GM19035 (cell line): ENCODE measurements around the gene CHTF8.
"Not testable (repeated sequence)": the region's sequence is repeated elsewhere in the genome, so short reads cannot be mapped to it uniquely, and the experiment has no call there.

Experiments used
- ATAC-seq: cut with Tn5 transposase; IDR thresholded peaks from one replicate; pipeline ENCODE4 v1.9.1; 2021; ENCODE audit not compliant: unreplicated experiment

Gene CHTF8

GRCh38 chr16:69139464-69139863 is 7.1 kb upstream of the CHTF8 start:
- ATAC-seq = not testable (repeated sequence)

- no peak for ATAC-seq
These were observed 6.2 kb upstream of the CHTF8 start for GRCh38 chr16:69138608-69139007.

- no peak for ATAC-seq
These were observed 1.1 kb upstream of the CHTF8 start for GRCh38 chr16:69133373-69133954.

- peak; percentile 55 for ATAC-seq
These were observed 457 bp downstream of the CHTF8 start for GRCh38 chr16:69131839-69132423.

GRCh38 chr16:69131167-69131838 is 1.1 kb downstream of the CHTF8 start:
- ATAC-seq = no peak

- no peak for ATAC-seq
These were observed 1.9 kb downstream of the CHTF8 start for GRCh38 chr16:69130461-69130860.

- ATAC-seq = no peak
These were observed 4.3 kb downstream of the CHTF8 start for GRCh38 chr16:69127966-69128510.

- not testable (repeated sequence) for ATAC-seq
These were observed 5.6 kb downstream of the CHTF8 start for GRCh38 chr16:69126801-69127200.

- ATAC-seq = no peak
These were observed 6.2 kb downstream of the CHTF8 start for GRCh38 chr16:69126221-69126620.

- not testable (repeated sequence) for ATAC-seq
These were observed 7.4 kb downstream of the CHTF8 start for GRCh38 chr16:69124961-69125360.

- ATAC-seq = not testable (repeated sequence)
These were observed 8.0 kb downstream of the CHTF8 start for GRCh38 chr16:69124406-69124805.

- no peak for ATAC-seq
These were observed 8.5 kb downstream of the CHTF8 start for GRCh38 chr16:69123910-69124309.

GRCh38 chr16:69120096-69120664 is 12.2 kb downstream of the CHTF8 start:
- no peak for ATAC-seq

GRCh38 chr16:69119536-69119935 is 12.9 kb downstream of the CHTF8 start:
- no peak for ATAC-seq

GRCh38 chr16:69118994-69119393 is 13.4 kb downstream of the CHTF8 start:
- ATAC-seq = no peak

- ATAC-seq = no peak
These were observed 13.9 kb downstream of the CHTF8 start for GRCh38 chr16:69118468-69118867.

GRCh38 chr16:69116906-69117305 is 15.5 kb downstream of the CHTF8 start:
- no peak for ATAC-seq

- no peak for ATAC-seq
These were observed 16.0 kb downstream of the CHTF8 start for GRCh38 chr16:69116256-69116875.

- ATAC-seq = no peak
These were observed 16.6 kb downstream of the CHTF8 start for GRCh38 chr16:69115837-69116236.

- no peak for ATAC-seq
These were observed 17.0 kb downstream of the CHTF8 start for GRCh38 chr16:69115361-69115760.

GRCh38 chr16:69114976-69115355 is 17.4 kb downstream of the CHTF8 start:
- ATAC-seq = no peak
